ENCODE results near the gene RASAL2. TPM values are rescaled to one million over a fixed set of nuclear protein-coding genes. Genes with fewer than 3 reads are reported as not detected.

RASAL2 gene
- total and polyA plus RNA-seq, 2 donors (not counting 1 experiment from before 2014, with no cell fraction given): 11.9 to 21.8 TPM

GRCh38 chr1:178126261-178126660 is 32.4 kb downstream of the RASAL2 start:
- Histone ChIP-seq H3K9ac (ENCODE audit: insufficient read depth, low read length) (no peak overlapping the region), H3K36me3 (ENCODE audit: control insufficient read depth, insufficient read depth, low read length) (no peaks in the 10 kb centered on the region), H4K20me1 (ENCODE audit: control insufficient read depth, extremely low read depth, insufficient read depth, low read length) (no peaks in the 10 kb centered on the region), H3K9me3 (ENCODE audit: control insufficient read depth, insufficient read depth, low read depth, low read length) (no peaks in the 10 kb centered on the region), H3K27ac (ENCODE audit: insufficient read depth, low read length) (peak overlapping the region; percentile 76), H3K4me2 (ENCODE audit: extremely low read depth, insufficient read depth, low read length) (peak overlapping the region; percentile 49), H2AFZ (ENCODE audit: low read length) (no peak overlapping the region), H3K4me1 (ENCODE audit: control insufficient read depth, extremely low read depth, insufficient read depth, low read length) (peaks cover 13% of the 10 kb centered on the region), H3K27me3 (ENCODE audit: control insufficient read depth, insufficient read depth, low read length) (no peaks in the 10 kb centered on the region), H3K4me3 (replicated peaks in 1 of 4; ENCODE audit: control extremely low read depth in 1 of 4, insufficient read depth in 1 of 4, low read depth in 3 of 4, low read length in 4 of 4) (no peak overlapping the region), H3K79me2 (ENCODE audit: control insufficient read depth, insufficient read depth, low read length) (peaks cover 22% of the 10 kb centered on the region)
- DNase-seq (ENCODE audit: low read depth in 2 of 2): peak in 1 of 2 donors; percentile 26
- TF ChIP-seq EZH2 (IDR thresholded peaks at IDR 0.05; ENCODE audit: low read length, missing control alignments): no peak
- TF ChIP-seq, protein P1, sequence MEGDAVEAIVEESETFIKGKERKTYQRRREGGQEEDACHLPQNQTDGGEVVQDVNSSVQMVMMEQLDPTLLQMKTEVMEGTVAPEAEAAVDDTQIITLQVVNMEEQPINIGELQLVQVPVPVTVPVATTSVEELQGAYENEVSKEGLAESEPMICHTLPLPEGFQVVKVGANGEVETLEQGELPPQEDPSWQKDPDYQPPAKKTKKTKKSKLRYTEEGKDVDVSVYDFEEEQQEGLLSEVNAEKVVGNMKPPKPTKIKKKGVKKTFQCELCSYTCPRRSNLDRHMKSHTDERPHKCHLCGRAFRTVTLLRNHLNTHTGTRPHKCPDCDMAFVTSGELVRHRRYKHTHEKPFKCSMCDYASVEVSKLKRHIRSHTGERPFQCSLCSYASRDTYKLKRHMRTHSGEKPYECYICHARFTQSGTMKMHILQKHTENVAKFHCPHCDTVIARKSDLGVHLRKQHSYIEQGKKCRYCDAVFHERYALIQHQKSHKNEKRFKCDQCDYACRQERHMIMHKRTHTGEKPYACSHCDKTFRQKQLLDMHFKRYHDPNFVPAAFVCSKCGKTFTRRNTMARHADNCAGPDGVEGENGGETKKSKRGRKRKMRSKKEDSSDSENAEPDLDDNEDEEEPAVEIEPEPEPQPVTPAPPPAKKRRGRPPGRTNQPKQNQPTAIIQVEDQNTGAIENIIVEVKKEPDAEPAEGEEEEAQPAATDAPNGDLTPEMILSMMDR (conservative IDR thresholded peaks at IDR 0.05 in 1 of 2, IDR thresholded peaks at IDR 0.05 in 1 of 2; ENCODE audit: low read depth in 1 of 2, low read length in 2 of 2): no peak

- peak overlapping the region; percentile 76 for H3K27ac ChIP-seq (ENCODE audit: insufficient read depth, low read length)
- peaks cover 13% of the 10 kb centered on the region for H3K4me1 ChIP-seq (ENCODE audit: control insufficient read depth, extremely low read depth, insufficient read depth, low read length)
- H3K4me2 ChIP-seq (ENCODE audit: extremely low read depth, insufficient read depth, low read length): peak overlapping the region; percentile 49
- no peaks in the 10 kb centered on the region for H3K27me3 ChIP-seq (ENCODE audit: control insufficient read depth, insufficient read depth, low read length)
- peak; percentile 85 to 98 for DNase-seq (ENCODE audit: low read depth in 2 of 2)
- peak overlapping the region in 2 of 4 experiments; percentile 3 to 14 for H3K4me3 ChIP-seq (replicated peaks in 1 of 4; ENCODE audit: control extremely low read depth in 1 of 4, insufficient read depth in 1 of 4, low read depth in 3 of 4, low read length in 4 of 4)
- no peak overlapping the region for H3K9ac ChIP-seq (ENCODE audit: insufficient read depth, low read length)
- no peaks in the 10 kb centered on the region for H3K9me3 ChIP-seq (ENCODE audit: control insufficient read depth, insufficient read depth, low read depth, low read length)
- no peak overlapping the region for H2AFZ ChIP-seq (ENCODE audit: low read length)
- TF ChIP-seq EZH2 (IDR thresholded peaks at IDR 0.05; ENCODE audit: low read length, missing control alignments): no peak
- TF ChIP-seq, protein P1 (conservative IDR thresholded peaks at IDR 0.05 in 1 of 2, IDR thresholded peaks at IDR 0.05 in 1 of 2; ENCODE audit: low read depth in 1 of 2, low read length in 2 of 2): no peak
- peaks cover 24% of the 10 kb centered on the region for H3K79me2 ChIP-seq (ENCODE audit: control insufficient read depth, insufficient read depth, low read length)
- H4K20me1 ChIP-seq (ENCODE audit: control insufficient read depth, extremely low read depth, insufficient read depth, low read length): no peaks in the 10 kb centered on the region
- H3K36me3 ChIP-seq (ENCODE audit: control insufficient read depth, insufficient read depth, low read length): no peaks in the 10 kb centered on the region
Measured at GRCh38 chr1:178126741-178127185, 32.9 kb downstream of the RASAL2 start.

GRCh38 chr1:178127482-178128191 is 33.7 kb downstream of the RASAL2 start:
- Histone ChIP-seq H3K4me2 (ENCODE audit: extremely low read depth, insufficient read depth, low read length) (no peak overlapping the region), H3K27me3 (ENCODE audit: control insufficient read depth, insufficient read depth, low read length) (no peaks in the 10 kb centered on the region), H3K9ac (ENCODE audit: insufficient read depth, low read length) (no peak overlapping the region), H3K4me3 (replicated peaks in 1 of 4; ENCODE audit: control extremely low read depth in 1 of 4, insufficient read depth in 1 of 4, low read depth in 3 of 4, low read length in 4 of 4) (no peak overlapping the region), H4K20me1 (ENCODE audit: control insufficient read depth, extremely low read depth, insufficient read depth, low read length) (no peaks in the 10 kb centered on the region), H3K9me3 (ENCODE audit: control insufficient read depth, insufficient read depth, low read depth, low read length) (no peaks in the 10 kb centered on the region), H3K79me2 (ENCODE audit: control insufficient read depth, insufficient read depth, low read length) (peaks cover 26% of the 10 kb centered on the region), H3K4me1 (ENCODE audit: control insufficient read depth, extremely low read depth, insufficient read depth, low read length) (peaks cover 11% of the 10 kb centered on the region), H3K36me3 (ENCODE audit: control insufficient read depth, insufficient read depth, low read length) (no peaks in the 10 kb centered on the region), H2AFZ (ENCODE audit: low read length) (no peak overlapping the region), H3K27ac (ENCODE audit: insufficient read depth, low read length) (peak overlapping the region; percentile 76)
- no peak for TF ChIP-seq EZH2 (IDR thresholded peaks at IDR 0.05; ENCODE audit: low read length, missing control alignments)
- no peak for DNase-seq (ENCODE audit: low read depth in 2 of 2)
